ENCODE results near the gene MAPKAP1.

The MAPKAP1 gene

GRCh38 chr9:125422853-125423252, 284.2 kb downstream of the MAPKAP1 start:
- Histone ChIP-seq H3K27me3 (ENCODE audit: insufficient read depth, poor library complexity, severe bottlenecking) (no peaks in the 10 kb centered on the region), H3K27ac (ENCODE audit: poor library complexity, severe bottlenecking) (no peak overlapping the region), H3K4me3 (ENCODE audit: severe bottlenecking) (no peak overlapping the region), H3K36me3 (ENCODE audit: low read depth) (no peaks in the 10 kb centered on the region), H3K4me1 (ENCODE audit: insufficient read depth, poor library complexity, severe bottlenecking) (no peaks in the 10 kb centered on the region), H3K9me3 (ENCODE audit: severe bottlenecking) (no peaks in the 10 kb centered on the region)
- no peak for DNase-seq (ENCODE audit: low spot score)
- ATAC-seq (ENCODE audit: low read depth), result no peak
- no peak for TF ChIP-seq CTCF (IDR thresholded peaks at IDR 0.05; ENCODE audit: poor library complexity, severe bottlenecking)

DNA sequence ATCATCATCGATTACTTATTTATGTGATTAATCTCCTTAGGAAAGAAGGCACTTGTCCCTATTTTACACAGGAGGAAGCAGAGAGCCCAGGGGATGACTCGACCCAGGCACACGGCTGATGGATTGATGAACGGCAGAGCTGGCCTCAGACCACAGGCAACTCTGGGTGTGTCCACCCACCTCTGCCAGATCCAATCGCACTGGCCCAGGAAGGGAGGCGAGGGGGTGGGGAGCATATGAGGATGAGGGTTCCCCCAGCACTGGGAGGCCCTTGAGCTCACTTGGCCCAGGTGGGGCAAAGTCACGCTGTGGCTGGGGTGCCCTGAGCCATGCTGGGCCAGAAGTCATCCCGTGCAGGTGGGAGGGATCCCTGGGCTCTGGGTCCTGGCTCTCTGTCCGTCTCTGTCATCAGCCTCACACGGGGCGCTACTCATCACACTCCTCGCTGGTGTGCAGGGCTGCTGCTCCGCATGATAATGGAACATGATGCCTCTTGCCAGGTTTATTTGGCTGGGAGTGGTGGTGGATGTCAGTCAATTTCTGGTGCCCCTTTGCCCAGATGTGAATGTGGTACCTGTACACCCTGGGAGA, 285.3 kb downstream of the MAPKAP1 start:
- Histone ChIP-seq H3K36me3 (ENCODE audit: low read depth) (no peaks in the 10 kb centered on the region), H3K27ac (ENCODE audit: poor library complexity, severe bottlenecking) (no peak overlapping the region), H3K9me3 (ENCODE audit: severe bottlenecking) (no peaks in the 10 kb centered on the region), H3K4me3 (ENCODE audit: severe bottlenecking) (no peak overlapping the region), H3K4me1 (ENCODE audit: insufficient read depth, poor library complexity, severe bottlenecking) (no peaks in the 10 kb centered on the region), H3K27me3 (ENCODE audit: insufficient read depth, poor library complexity, severe bottlenecking) (no peaks in the 10 kb centered on the region)
- DNase-seq (ENCODE audit: low spot score) (no peak), ATAC-seq (ENCODE audit: low read depth) (no peak)
- TF ChIP-seq CTCF (IDR thresholded peaks at IDR 0.05; ENCODE audit: poor library complexity, severe bottlenecking), result no peak

GRCh38 chr9:125421166-125421565, 285.8 kb downstream of the MAPKAP1 start:
- DNase-seq (ENCODE audit: low spot score) (no peak), ATAC-seq (ENCODE audit: low read depth) (no peak)
- no peak for TF ChIP-seq CTCF (IDR thresholded peaks at IDR 0.05; ENCODE audit: poor library complexity, severe bottlenecking)
- no peaks in the 10 kb centered on the region for H3K27me3 ChIP-seq (ENCODE audit: insufficient read depth, poor library complexity, severe bottlenecking)
- H3K4me1 ChIP-seq (ENCODE audit: insufficient read depth, poor library complexity, severe bottlenecking), result no peaks in the 10 kb centered on the region
- H3K4me3 ChIP-seq (ENCODE audit: severe bottlenecking), result no peak overlapping the region
- no peak overlapping the region for H3K27ac ChIP-seq (ENCODE audit: poor library complexity, severe bottlenecking)
- H3K36me3 ChIP-seq (ENCODE audit: low read depth), result no peaks in the 10 kb centered on the region
- no peaks in the 10 kb centered on the region for H3K9me3 ChIP-seq (ENCODE audit: severe bottlenecking)

- ATAC-seq (ENCODE audit: low read depth) (no peak), DNase-seq (ENCODE audit: low spot score) (no peak)
- Histone ChIP-seq H3K27ac (ENCODE audit: poor library complexity, severe bottlenecking) (no peak overlapping the region), H3K4me3 (ENCODE audit: severe bottlenecking) (no peak overlapping the region), H3K9me3 (ENCODE audit: severe bottlenecking) (no peaks in the 10 kb centered on the region), H3K27me3 (ENCODE audit: insufficient read depth, poor library complexity, severe bottlenecking) (no peaks in the 10 kb centered on the region), H3K36me3 (ENCODE audit: low read depth) (no peaks in the 10 kb centered on the region), H3K4me1 (ENCODE audit: insufficient read depth, poor library complexity, severe bottlenecking) (no peaks in the 10 kb centered on the region)
- TF ChIP-seq CTCF (IDR thresholded peaks at IDR 0.05; ENCODE audit: poor library complexity, severe bottlenecking), result no peak
Observed at GRCh38 chr9:125418404-125418803, 288.6 kb downstream of the MAPKAP1 start.

GRCh38 chr9:125416517-125416916, 290.5 kb downstream of the MAPKAP1 start:
- ATAC-seq (ENCODE audit: low read depth), result no peak

More at GRCh38 chr9:125416517-125416916, 290.5 kb downstream of the MAPKAP1 start:
- H3K4me1 ChIP-seq (ENCODE audit: insufficient read depth, poor library complexity, severe bottlenecking), result no peaks in the 10 kb centered on the region
- H3K4me3 ChIP-seq (ENCODE audit: severe bottlenecking), result no peak overlapping the region
- H3K27me3 ChIP-seq (ENCODE audit: insufficient read depth, poor library complexity, severe bottlenecking), result no peaks in the 10 kb centered on the region
- H3K27ac ChIP-seq (ENCODE audit: poor library complexity, severe bottlenecking), result no peak overlapping the region
- H3K36me3 ChIP-seq (ENCODE audit: low read depth), result no peaks in the 10 kb centered on the region
- no peak for DNase-seq (ENCODE audit: low spot score)
- H3K9me3 ChIP-seq (ENCODE audit: severe bottlenecking), result no peaks in the 10 kb centered on the region
- TF ChIP-seq CTCF (IDR thresholded peaks at IDR 0.05; ENCODE audit: poor library complexity, severe bottlenecking), result no peak
